Amniotic epithelial cell (primary cell): ENCODE measurements around the gene HINT2.

Source experiments
- DNase-seq: peaks from one replicate; pipeline ENCODE4 v3.0.0-alpha.2; 2010; ENCODE audit warnings: low read depth

HINT2 gene

GRCh38 chr9:35811381-35812024 lies 3.3 kb downstream of the HINT2 start:
- no peak for DNase-seq

GRCh38 chr9:35810122-35810521 lies 4.7 kb downstream of the HINT2 start:
- DNase-seq, result no peak

GRCh38 chr9:35808433-35808832 lies 6.4 kb downstream of the HINT2 start:
- DNase-seq, result no peak

GRCh38 chr9:35806101-35806500 lies 8.7 kb downstream of the HINT2 start:
- DNase-seq, result no peak

- no peak for DNase-seq
These were observed 13.3 kb downstream of the HINT2 start for GRCh38 chr9:35801328-35802128.

GRCh38 chr9:35800530-35800929 lies 14.3 kb downstream of the HINT2 start:
- DNase-seq, result no peak

GRCh38 chr9:35798658-35799374 lies 16.0 kb downstream of the HINT2 start:
- no peak for DNase-seq

- no peak for DNase-seq
These were observed 17.3 kb downstream of the HINT2 start for GRCh38 chr9:35797311-35798109.

GRCh38 chr9:35795695-35796094 lies 19.1 kb downstream of the HINT2 start:
- peak; percentile 46 for DNase-seq

- DNase-seq, result no peak
These were observed 21.4 kb downstream of the HINT2 start for GRCh38 chr9:35793461-35793860.

- no peak for DNase-seq
These were observed 22.0 kb downstream of the HINT2 start for GRCh38 chr9:35792826-35793225.

GRCh38 chr9:35792024-35792813 lies 22.6 kb downstream of the HINT2 start:
- DNase-seq, result no peak

- DNase-seq, result peak; percentile 24
These were observed 23.4 kb downstream of the HINT2 start, which contains the start of gene NPR2 for GRCh38 chr9:35791297-35791921. NPR2 (plus strand) TSS chr9:35791591; CDS start chr9:35792409, 818 bp downstream.

GRCh38 chr9:35790385-35791296 lies 24.2 kb downstream of the HINT2 start:
- peak; percentile 79 for DNase-seq

GRCh38 chr9:35790025-35790384 lies 24.8 kb downstream of the HINT2 start:
- no peak for DNase-seq

GRCh38 chr9:35789541-35789940 lies 25.3 kb downstream of the HINT2 start:
- DNase-seq, result no peak

GRCh38 chr9:35783418-35783817 lies 31.4 kb downstream of the HINT2 start:
- no peak for DNase-seq

GRCh38 chr9:35781066-35781465 lies 33.8 kb downstream of the HINT2 start:
- no peak for DNase-seq

- DNase-seq, result no peak
These were observed 36.3 kb downstream of the HINT2 start for GRCh38 chr9:35778496-35778895.

GRCh38 chr9:35776018-35776417 lies 38.8 kb downstream of the HINT2 start:
- DNase-seq, result no peak
